Astrocyte (in vitro differentiated cells and primary cell): ENCODE results near the gene PDLIM1. TPM values are rescaled to one million over a fixed set of nuclear protein-coding genes. Genes with fewer than 3 reads are reported as not detected.

Experiments used
- DNase-seq: peaks from one replicate; pipeline ENCODE4 v3.0.0-alpha.2; 2010; ENCODE audit warnings: low read depth
- FAIRE-seq: peaks from 2 replicates; lab custom pipeline; 2011; peaks lifted over from hg19 to GRCh38; lab: Jason Lieb, UNC
- H2AFZ ChIP-seq: 2 replicates; pipeline ENCODE4 v1.6.0; 2012; ENCODE audit warnings: low read depth, low read length, inconsistent platforms
- H3K27ac ChIP-seq: 2 replicates; pipeline ENCODE4 v1.5.1; 2011; ENCODE audit warnings: low read depth, low read length, inconsistent platforms
- H3K27me3 ChIP-seq: 2 replicates; pipeline ENCODE4 v1.6.0; 2011; ENCODE audit warnings: low read length, inconsistent platforms; ENCODE audit not compliant: insufficient read depth
- H3K36me3 ChIP-seq: 2 replicates; pipeline ENCODE4 v1.5.1; 2011; ENCODE audit warnings: low read length, inconsistent platforms; ENCODE audit not compliant: insufficient read depth
- H3K4me1 ChIP-seq: 2 replicates; pipeline ENCODE4 v1.5.1; 2011; ENCODE audit warnings: low read length, inconsistent platforms; ENCODE audit not compliant: insufficient read depth
- H3K4me2 ChIP-seq: 2 replicates; pipeline ENCODE4 v1.6.0; 2012; ENCODE audit warnings: low read length, inconsistent platforms
- H3K4me3 ChIP-seq: 2 replicates; pipeline ENCODE4 v1.5.1; 2011; ENCODE audit warnings: low read depth, mild to moderate bottlenecking, low read length, inconsistent platforms; ENCODE audit not compliant: insufficient read depth
- H3K79me2 ChIP-seq: 2 replicates; pipeline ENCODE4 v1.6.0; 2012; ENCODE audit warnings: mild to moderate bottlenecking, low read length, inconsistent platforms; ENCODE audit not compliant: insufficient read depth
- H3K9ac ChIP-seq: 2 replicates; pipeline ENCODE4 v1.6.0; 2012; ENCODE audit warnings: mild to moderate bottlenecking, low read length, inconsistent platforms
- H3K9me3 ChIP-seq: 2 replicates; pipeline ENCODE4 v1.5.1; 2012; ENCODE audit warnings: low read depth, mild to moderate bottlenecking, low read length, inconsistent platforms; ENCODE audit not compliant: insufficient read depth
- H4K20me1 ChIP-seq: 2 replicates; pipeline ENCODE4 v1.6.0; 2012; ENCODE audit warnings: low read length, inconsistent platforms; ENCODE audit not compliant: insufficient read depth
- H3K27ac Mint-ChIP-seq: one replicate; pipeline ENCODE4 v1.8.0; 2021; ENCODE audit warnings: mild to moderate bottlenecking, mixed read lengths; ENCODE audit not compliant: unreplicated experiment
- H3K27me3 Mint-ChIP-seq: one replicate; pipeline ENCODE4 v1.8.0; 2021; ENCODE audit warnings: low read depth, mixed read lengths; ENCODE audit not compliant: unreplicated experiment
- H3K36me3 Mint-ChIP-seq: one replicate; pipeline ENCODE4 v1.8.0; 2021; ENCODE audit warnings: low read depth, mixed read lengths; ENCODE audit not compliant: unreplicated experiment
- H3K4me1 Mint-ChIP-seq: one replicate; pipeline ENCODE4 v1.8.0; 2021; ENCODE audit warnings: low read depth, mixed read lengths; ENCODE audit not compliant: unreplicated experiment
- H3K4me3 Mint-ChIP-seq: one replicate; pipeline ENCODE4 v1.8.0; 2021; ENCODE audit warnings: mild to moderate bottlenecking, moderate library complexity, mixed read lengths; ENCODE audit not compliant: unreplicated experiment
- H3K9me3 Mint-ChIP-seq: one replicate; pipeline ENCODE4 v1.8.0; 2021; ENCODE audit warnings: mild to moderate bottlenecking, mixed read lengths; ENCODE audit not compliant: unreplicated experiment
- CTCF ChIP-seq: IDR thresholded peaks from 2 replicates; pipeline ENCODE4 v1.5.1; 2011; ENCODE audit warnings: low read depth, mild to moderate bottlenecking, inconsistent platforms, low read length, moderate library complexity; ENCODE audit not compliant: insufficient read depth
- EZH2 ChIP-seq: IDR thresholded peaks from 2 replicates; pipeline ENCODE4 v1.6.1; 2012; ENCODE audit warnings: mild to moderate bottlenecking, low read length, inconsistent platforms; ENCODE audit not compliant: insufficient read depth
- total RNA-seq: library from RNA; stranded (reverse); gene quantifications from 2 replicates; pipeline ENCODE4 v1.2.1, GENCODE V29; 2021

Gene PDLIM1
- total RNA-seq, 1 donor from 2014 or later: 320 TPM

GRCh38 chr10:95289003-95289920, 1.5 kb downstream of the PDLIM1 start:
- peaks cover 4% of the 10 kb centered on the region for H3K36me3 Mint-ChIP-seq

DNA sequence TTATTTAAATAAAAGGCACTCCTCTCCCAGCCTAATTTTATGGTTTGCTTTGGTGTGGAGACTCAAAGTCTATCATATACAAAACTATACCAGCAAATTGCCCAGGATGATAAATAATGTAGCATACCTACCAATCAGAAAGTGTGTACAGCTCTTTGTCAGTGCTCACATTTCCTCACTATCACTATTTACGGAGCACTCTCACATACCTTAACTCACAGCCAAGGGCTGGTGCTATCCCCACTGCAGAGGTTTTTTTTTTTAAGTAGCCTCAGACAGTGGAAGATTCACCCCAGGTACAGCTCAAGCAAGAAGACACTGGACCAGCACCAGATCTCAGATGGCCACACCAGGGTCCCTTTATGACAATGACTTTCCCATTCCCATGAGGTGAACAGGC, 2.5 kb downstream of the PDLIM1 start:
- H3K4me3 ChIP-seq: no peak overlapping the region

More at GRCh38 chr10:95289003-95289920, 1.5 kb downstream of the PDLIM1 start:
- H3K27ac Mint-ChIP-seq: peak overlapping the region; percentile 98
- DNase-seq (no peak), FAIRE-seq (no peak)
- peaks cover 35% of the 10 kb centered on the region for H3K4me1 Mint-ChIP-seq
- Histone ChIP-seq H3K9ac (peak overlapping the region; percentile 89), H3K79me2 (peaks cover 64% of the 10 kb centered on the region), H2AFZ (no peak overlapping the region), H3K4me1 (peaks cover 14% of the 10 kb centered on the region), H3K9me3 (no peaks in the 10 kb centered on the region), H4K20me1 (peaks cover 48% of the 10 kb centered on the region), H3K27me3 (no peaks in the 10 kb centered on the region), H3K36me3 (no peaks in the 10 kb centered on the region), H3K27ac (no peak overlapping the region), H3K4me2 (peak overlapping the region; percentile 90), H3K4me3 (peak overlapping the region; percentile 82)
- H3K27me3 Mint-ChIP-seq: no peaks in the 10 kb centered on the region
- no peak for TF ChIP-seq CTCF
- no peak for TF ChIP-seq EZH2
- H3K9me3 Mint-ChIP-seq: no peaks in the 10 kb centered on the region
- H3K4me3 Mint-ChIP-seq: peak overlapping the region; percentile 100

More for the DNA sequence above, 2.5 kb downstream of the PDLIM1 start:
- H3K4me2 ChIP-seq: peak overlapping the region; percentile 90
- peak overlapping the region; percentile 100 for H3K4me3 Mint-ChIP-seq
- H4K20me1 ChIP-seq: peaks cover 55% of the 10 kb centered on the region
- H3K27me3 Mint-ChIP-seq: no peaks in the 10 kb centered on the region
- TF ChIP-seq CTCF (no peak), EZH2 (no peak)
- H3K4me1 ChIP-seq: peaks cover 14% of the 10 kb centered on the region
- H3K4me1 Mint-ChIP-seq: peaks cover 39% of the 10 kb centered on the region
- H3K27ac Mint-ChIP-seq: no peak overlapping the region
- peaks cover 74% of the 10 kb centered on the region for H3K79me2 ChIP-seq
- H3K9ac ChIP-seq: no peak overlapping the region
- no peak overlapping the region for H2AFZ ChIP-seq
- no peaks in the 10 kb centered on the region for H3K9me3 Mint-ChIP-seq
- no peaks in the 10 kb centered on the region for H3K27me3 ChIP-seq
- H3K36me3 Mint-ChIP-seq: peaks cover 4% of the 10 kb centered on the region
- no peak for DNase-seq
- H3K36me3 ChIP-seq: no peaks in the 10 kb centered on the region
- FAIRE-seq: no peak
- no peak overlapping the region for H3K27ac ChIP-seq
- H3K9me3 ChIP-seq: no peaks in the 10 kb centered on the region
